ENCODE data around the gene LFNG. TPM values are rescaled to one million over a fixed set of nuclear protein-coding genes. Genes with fewer than 3 reads are reported as not detected.

Gene LFNG
- total and polyA plus RNA-seq, 9 of the 15 experiments (the other 6 are each of a cell fraction or from before 2014, with no cell fraction given): 0.03 to 0.89 (median 0.25) TPM; not detected in 1

DNA sequence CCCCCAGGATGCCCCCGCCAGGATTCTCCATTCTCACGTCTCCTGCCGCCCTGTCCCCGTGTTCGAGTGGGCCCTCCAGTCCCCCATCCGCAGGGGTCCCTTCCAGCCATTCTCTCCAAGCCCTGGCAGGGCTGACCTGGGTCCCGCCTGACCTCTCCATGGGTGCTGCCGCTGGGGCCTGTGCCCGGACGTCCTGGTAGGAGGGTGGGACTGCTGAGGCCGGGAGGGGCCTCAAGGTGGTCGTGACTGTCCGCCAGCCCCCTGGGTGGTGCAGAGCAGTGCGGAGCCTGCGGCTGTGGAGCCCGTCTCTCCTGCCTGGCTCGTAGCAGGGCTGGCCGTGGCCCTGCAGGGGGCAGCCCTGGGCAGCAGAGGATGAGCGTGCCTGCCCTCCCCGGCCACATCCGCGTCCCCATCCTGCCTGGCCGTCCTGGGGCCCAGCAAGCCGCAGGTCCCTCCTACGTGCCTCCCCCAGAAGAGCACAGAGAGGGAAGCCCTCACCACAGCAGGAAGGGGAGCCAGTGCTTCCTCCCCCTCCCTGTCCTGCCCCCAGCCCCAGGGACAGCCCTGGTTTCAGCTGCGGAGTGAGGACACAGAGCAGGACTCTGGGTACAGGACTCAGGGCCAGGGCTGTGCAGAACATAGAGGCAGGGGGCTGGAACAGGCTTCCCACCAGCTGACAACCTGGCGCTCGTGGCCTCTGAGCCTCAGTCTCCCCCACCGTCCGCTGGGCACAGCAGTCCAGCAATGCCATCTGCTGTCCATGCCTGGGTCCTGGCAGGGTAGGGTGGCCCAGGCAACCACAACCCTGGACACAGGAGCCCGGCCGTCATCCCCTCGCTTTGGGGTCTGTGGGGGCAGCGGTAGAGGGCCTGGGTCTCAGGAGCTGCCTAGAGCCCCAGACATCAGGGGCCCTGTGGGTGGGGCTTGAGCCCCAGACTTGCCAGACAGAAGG, 41.9 kb upstream of the LFNG start (continued):
- TF ChIP-seq, protein P1, sequence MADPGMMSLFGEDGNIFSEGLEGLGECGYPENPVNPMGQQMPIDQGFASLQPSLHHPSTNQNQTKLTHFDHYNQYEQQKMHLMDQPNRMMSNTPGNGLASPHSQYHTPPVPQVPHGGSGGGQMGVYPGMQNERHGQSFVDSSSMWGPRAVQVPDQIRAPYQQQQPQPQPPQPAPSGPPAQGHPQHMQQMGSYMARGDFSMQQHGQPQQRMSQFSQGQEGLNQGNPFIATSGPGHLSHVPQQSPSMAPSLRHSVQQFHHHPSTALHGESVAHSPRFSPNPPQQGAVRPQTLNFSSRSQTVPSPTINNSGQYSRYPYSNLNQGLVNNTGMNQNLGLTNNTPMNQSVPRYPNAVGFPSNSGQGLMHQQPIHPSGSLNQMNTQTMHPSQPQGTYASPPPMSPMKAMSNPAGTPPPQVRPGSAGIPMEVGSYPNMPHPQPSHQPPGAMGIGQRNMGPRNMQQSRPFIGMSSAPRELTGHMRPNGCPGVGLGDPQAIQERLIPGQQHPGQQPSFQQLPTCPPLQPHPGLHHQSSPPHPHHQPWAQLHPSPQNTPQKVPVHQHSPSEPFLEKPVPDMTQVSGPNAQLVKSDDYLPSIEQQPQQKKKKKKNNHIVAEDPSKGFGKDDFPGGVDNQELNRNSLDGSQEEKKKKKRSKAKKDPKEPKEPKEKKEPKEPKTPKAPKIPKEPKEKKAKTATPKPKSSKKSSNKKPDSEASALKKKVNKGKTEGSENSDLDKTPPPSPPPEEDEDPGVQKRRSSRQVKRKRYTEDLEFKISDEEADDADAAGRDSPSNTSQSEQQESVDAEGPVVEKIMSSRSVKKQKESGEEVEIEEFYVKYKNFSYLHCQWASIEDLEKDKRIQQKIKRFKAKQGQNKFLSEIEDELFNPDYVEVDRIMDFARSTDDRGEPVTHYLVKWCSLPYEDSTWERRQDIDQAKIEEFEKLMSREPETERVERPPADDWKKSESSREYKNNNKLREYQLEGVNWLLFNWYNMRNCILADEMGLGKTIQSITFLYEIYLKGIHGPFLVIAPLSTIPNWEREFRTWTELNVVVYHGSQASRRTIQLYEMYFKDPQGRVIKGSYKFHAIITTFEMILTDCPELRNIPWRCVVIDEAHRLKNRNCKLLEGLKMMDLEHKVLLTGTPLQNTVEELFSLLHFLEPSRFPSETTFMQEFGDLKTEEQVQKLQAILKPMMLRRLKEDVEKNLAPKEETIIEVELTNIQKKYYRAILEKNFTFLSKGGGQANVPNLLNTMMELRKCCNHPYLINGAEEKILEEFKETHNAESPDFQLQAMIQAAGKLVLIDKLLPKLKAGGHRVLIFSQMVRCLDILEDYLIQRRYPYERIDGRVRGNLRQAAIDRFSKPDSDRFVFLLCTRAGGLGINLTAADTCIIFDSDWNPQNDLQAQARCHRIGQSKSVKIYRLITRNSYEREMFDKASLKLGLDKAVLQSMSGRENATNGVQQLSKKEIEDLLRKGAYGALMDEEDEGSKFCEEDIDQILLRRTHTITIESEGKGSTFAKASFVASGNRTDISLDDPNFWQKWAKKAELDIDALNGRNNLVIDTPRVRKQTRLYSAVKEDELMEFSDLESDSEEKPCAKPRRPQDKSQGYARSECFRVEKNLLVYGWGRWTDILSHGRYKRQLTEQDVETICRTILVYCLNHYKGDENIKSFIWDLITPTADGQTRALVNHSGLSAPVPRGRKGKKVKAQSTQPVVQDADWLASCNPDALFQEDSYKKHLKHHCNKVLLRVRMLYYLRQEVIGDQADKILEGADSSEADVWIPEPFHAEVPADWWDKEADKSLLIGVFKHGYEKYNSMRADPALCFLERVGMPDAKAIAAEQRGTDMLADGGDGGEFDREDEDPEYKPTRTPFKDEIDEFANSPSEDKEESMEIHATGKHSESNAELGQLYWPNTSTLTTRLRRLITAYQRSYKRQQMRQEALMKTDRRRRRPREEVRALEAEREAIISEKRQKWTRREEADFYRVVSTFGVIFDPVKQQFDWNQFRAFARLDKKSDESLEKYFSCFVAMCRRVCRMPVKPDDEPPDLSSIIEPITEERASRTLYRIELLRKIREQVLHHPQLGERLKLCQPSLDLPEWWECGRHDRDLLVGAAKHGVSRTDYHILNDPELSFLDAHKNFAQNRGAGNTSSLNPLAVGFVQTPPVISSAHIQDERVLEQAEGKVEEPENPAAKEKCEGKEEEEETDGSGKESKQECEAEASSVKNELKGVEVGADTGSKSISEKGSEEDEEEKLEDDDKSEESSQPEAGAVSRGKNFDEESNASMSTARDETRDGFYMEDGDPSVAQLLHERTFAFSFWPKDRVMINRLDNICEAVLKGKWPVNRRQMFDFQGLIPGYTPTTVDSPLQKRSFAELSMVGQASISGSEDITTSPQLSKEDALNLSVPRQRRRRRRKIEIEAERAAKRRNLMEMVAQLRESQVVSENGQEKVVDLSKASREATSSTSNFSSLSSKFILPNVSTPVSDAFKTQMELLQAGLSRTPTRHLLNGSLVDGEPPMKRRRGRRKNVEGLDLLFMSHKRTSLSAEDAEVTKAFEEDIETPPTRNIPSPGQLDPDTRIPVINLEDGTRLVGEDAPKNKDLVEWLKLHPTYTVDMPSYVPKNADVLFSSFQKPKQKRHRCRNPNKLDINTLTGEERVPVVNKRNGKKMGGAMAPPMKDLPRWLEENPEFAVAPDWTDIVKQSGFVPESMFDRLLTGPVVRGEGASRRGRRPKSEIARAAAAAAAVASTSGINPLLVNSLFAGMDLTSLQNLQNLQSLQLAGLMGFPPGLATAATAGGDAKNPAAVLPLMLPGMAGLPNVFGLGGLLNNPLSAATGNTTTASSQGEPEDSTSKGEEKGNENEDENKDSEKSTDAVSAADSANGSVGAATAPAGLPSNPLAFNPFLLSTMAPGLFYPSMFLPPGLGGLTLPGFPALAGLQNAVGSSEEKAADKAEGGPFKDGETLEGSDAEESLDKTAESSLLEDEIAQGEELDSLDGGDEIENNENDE (IDR thresholded peaks at IDR 0.05; ENCODE audit: low read depth, low read length): no peak
- TF ChIP-seq BRF1 (IDR thresholded peaks at IDR 0.05; ENCODE audit: borderline replicate concordance, extremely low read depth, insufficient read length) (no peak), BHLHE40 (IDR thresholded peaks at IDR 0.05; ENCODE audit: low read length) (peak; percentile 21; the same call in 1 of the 2 replicates), CREM (IDR thresholded peaks at IDR 0.05; ENCODE audit: low read depth) (peak; percentile 37; the same call in 1 of the 2 replicates), MYBL2 (IDR thresholded peaks at IDR 0.05; ENCODE audit: low read depth) (no peak), MYBL2 (CRISPR knock-in tag; IDR thresholded peaks at IDR 0.05; ENCODE audit: borderline replicate concordance) (no peak), SNRNP70 (optimal IDR thresholded peaks at IDR 0.05; ENCODE audit: low read depth, low read length) (no peak), SIN3B (IDR thresholded peaks at IDR 0.05; ENCODE audit: low read depth) (no peak), NR2C2 (CRISPR knock-in tag; IDR thresholded peaks at IDR 0.05) (no peak), NR2C2 (tag; IDR thresholded peaks at IDR 0.05) (no peak)
- TF ChIP-seq, protein P2, sequence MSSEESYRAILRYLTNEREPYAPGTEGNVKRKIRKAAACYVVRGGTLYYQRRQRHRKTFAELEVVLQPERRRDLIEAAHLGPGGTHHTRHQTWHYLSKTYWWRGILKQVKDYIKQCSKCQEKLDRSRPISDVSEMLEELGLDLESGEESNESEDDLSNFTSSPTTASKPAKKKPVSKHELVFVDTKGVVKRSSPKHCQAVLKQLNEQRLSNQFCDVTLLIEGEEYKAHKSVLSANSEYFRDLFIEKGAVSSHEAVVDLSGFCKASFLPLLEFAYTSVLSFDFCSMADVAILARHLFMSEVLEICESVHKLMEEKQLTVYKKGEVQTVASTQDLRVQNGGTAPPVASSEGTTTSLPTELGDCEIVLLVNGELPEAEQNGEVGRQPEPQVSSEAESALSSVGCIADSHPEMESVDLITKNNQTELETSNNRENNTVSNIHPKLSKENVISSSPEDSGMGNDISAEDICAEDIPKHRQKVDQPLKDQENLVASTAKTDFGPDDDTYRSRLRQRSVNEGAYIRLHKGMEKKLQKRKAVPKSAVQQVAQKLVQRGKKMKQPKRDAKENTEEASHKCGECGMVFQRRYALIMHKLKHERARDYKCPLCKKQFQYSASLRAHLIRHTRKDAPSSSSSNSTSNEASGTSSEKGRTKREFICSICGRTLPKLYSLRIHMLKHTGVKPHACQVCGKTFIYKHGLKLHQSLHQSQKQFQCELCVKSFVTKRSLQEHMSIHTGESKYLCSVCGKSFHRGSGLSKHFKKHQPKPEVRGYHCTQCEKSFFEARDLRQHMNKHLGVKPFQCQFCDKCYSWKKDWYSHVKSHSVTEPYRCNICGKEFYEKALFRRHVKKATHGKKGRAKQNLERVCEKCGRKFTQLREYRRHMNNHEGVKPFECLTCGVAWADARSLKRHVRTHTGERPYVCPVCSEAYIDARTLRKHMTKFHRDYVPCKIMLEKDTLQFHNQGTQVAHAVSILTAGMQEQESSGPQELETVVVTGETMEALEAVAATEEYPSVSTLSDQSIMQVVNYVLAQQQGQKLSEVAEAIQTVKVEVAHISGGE (CRISPR knock-in tag; IDR thresholded peaks at IDR 0.05): no peak
